GM13977 (cell line): ENCODE data around the gene SETD1B.
"Not testable (repeated sequence)": the region's sequence is repeated elsewhere in the genome, so short reads cannot be mapped to it uniquely, and the experiment has no call there.

Source experiments
- DNase-seq: peaks from one replicate; pipeline ENCODE4 v3.0.0; 2012; ENCODE audit warnings: low spot score
- CTCF ChIP-seq: IDR thresholded peaks from 2 replicates; pipeline ENCODE4 v1.5.1; 2012; ENCODE audit warnings: mild to moderate bottlenecking, control low read depth; ENCODE audit not compliant: insufficient read depth; ENCODE audit errors: extremely low read depth, missing control alignments
- in situ Hi-C: fragments of 300-500 bp; cut with MboI; formaldehyde crosslinking; loops from one replicate; pipeline ENCODE4 v1.12.0; 2022; ENCODE audit warnings: low sequenced_read_pairs, low pct_unique_long_range_greater_than_20kb, mixed read lengths, inconsistent platforms; ENCODE audit not compliant: unreplicated experiment

Gene SETD1B

GRCh38 chr12:121786440-121786825, 17.4 kb upstream of the SETD1B start:
- no peak for DNase-seq
- TF ChIP-seq CTCF = no peak
- in situ Hi-C loops = no loop called here

GRCh38 chr12:121787063-121788025, 16.5 kb upstream of the SETD1B start:
- DNase-seq = no peak
- in situ Hi-C loops = no loop called here
- TF ChIP-seq CTCF = no peak

GRCh38 chr12:121788176-121788818, 15.5 kb upstream of the SETD1B start:
- no peak for DNase-seq
- in situ Hi-C loops = no loop called here
- TF ChIP-seq CTCF = no peak

- peak; percentile 14 for TF ChIP-seq CTCF
- DNase-seq = no peak
- in situ Hi-C loops = no loop called here
These were observed 14.5 kb upstream of the SETD1B start for GRCh38 chr12:121789233-121789781.

- TF ChIP-seq CTCF = no peak
- DNase-seq = peak; percentile 83
- in situ Hi-C loops = no loop called here
These were observed 13.7 kb upstream of the SETD1B start for GRCh38 chr12:121789800-121790728.

- in situ Hi-C loops, DNase-seq: not testable (repeated sequence)
These were observed 13.0 kb upstream of the SETD1B start for GRCh38 chr12:121790785-121791184.
